GM10266 (cell line): ENCODE data around the gene KCTD1.

Experiments
- DNase-seq: peaks from one replicate; pipeline ENCODE4 v3.0.0; 2012; ENCODE audit errors: extremely low spot score
- TF ChIP-seq, protein P1 (sequence below): IDR thresholded peaks from 2 replicates; pipeline ENCODE4 v1.5.1; 2012; ENCODE audit warnings: mild to moderate bottlenecking, low read depth; ENCODE audit not compliant: control insufficient read depth, insufficient read depth; ENCODE audit errors: missing control alignments

KCTD1 gene

DNA sequence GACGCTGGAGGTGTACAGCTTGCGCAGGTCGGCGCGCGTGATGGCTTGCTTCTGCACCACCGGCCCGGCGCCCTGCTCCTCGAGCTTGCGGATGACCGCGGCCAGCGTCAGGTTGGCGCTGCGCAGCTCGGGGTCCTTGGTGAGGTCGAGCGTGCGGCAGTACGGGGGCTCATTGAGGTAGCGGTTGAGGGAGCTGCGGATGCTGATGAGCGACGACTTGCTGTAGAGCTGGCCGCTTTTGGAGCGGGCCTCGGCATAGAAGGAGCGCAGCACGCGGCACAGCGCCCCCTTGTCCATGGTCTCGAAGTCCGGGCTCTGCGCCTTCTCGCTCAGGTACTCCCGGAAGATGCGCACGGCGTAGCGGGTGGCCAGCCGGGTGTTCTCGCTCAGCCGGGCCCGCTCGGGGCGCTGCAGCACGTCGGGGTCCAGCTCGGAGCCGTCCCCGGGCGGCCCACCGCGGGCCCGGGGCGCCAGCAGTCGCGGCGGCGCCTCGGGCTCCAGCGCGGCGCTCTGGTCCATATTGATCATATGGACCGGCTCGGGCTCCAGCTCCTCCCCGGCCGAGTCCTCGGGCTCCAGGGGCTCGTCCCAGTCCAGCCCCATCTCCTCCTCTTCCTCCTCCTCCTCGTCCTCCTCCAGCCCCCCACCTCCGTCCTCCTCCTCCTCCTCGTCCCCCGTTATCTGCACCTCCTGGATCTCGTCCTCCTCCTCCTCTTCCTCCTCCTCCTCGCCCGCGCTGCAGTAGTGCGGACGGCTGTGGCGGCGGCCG is 523 bp downstream of the KCTD1 start:
- TF ChIP-seq, protein P1, sequence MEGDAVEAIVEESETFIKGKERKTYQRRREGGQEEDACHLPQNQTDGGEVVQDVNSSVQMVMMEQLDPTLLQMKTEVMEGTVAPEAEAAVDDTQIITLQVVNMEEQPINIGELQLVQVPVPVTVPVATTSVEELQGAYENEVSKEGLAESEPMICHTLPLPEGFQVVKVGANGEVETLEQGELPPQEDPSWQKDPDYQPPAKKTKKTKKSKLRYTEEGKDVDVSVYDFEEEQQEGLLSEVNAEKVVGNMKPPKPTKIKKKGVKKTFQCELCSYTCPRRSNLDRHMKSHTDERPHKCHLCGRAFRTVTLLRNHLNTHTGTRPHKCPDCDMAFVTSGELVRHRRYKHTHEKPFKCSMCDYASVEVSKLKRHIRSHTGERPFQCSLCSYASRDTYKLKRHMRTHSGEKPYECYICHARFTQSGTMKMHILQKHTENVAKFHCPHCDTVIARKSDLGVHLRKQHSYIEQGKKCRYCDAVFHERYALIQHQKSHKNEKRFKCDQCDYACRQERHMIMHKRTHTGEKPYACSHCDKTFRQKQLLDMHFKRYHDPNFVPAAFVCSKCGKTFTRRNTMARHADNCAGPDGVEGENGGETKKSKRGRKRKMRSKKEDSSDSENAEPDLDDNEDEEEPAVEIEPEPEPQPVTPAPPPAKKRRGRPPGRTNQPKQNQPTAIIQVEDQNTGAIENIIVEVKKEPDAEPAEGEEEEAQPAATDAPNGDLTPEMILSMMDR = peak; percentile 69
- peak; percentile 92 for DNase-seq

DNA sequence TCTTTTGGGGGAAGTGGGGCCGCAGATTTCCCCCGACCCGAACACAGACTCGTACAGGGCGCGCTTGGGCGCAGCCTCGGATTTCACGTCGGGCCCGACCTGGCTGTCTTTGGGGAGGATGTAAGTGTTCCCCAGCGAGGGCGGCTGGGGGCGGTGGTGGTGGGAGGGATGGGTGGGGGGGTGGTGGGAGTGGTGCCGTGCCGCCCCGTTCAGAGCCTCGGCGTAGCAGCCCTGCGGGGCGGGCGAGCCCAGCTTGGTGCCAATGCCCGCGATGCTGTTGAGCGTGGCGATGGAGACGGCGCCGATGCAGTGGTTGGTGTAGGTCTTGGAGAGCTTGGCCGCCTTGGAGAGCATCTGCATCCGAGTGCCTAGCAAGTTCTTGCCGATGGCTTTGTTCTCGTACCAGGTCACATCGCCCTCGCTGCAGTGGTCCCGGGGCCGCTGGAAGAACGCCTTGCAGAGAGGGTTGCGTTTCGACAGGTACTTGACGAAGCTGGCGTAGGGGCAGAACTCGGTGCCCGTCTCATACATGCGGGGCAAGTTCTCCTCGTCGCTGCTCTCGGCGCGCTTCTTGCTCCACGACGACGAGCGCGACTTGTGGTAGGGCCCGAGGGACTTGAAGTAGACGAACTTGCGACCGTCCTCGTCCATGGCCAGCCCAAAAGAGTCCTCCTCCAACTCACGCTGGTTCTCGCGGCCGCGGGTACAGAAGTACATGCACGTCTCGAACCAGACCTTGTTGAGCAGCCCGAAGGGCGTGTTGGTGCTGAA is 1.3 kb downstream of the KCTD1 start:
- TF ChIP-seq, protein P1 = no peak

DNA sequence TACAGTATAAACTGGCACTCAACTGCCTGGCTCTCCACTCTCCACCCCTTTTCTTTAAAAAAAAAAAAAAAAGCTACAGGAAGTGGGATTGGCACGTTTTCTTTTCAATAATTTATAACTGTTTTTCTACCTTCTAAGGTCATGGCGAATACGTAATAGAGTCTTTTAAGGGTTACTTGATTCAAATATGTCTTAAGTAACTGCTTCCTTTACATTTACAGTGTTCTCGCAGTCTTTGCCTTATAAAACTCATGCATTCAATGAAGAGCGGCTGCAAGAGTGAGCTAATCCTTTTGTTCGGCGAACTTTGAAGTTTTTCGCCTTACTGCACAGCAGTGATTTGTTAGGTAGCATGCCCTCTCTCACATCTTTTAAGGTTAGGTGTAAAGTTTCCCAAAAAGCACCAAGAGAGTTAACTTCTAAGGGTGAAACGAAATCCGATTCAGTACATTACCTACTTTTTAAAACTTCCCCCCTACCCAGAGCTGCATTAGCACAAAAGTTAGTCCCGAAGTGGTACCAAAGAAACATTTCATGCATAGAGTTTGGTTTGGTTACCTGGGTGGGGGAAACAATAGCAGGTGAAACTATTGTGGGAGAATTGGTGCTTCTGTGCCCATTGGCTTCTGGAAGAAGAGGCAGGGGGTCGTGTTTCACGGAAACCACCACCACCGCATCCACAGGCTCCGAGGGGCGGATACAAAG is 2.0 kb downstream of the KCTD1 start:
- TF ChIP-seq, protein P1 = no peak
- DNase-seq = no peak

More for the DNA sequence above, 1.3 kb downstream of the KCTD1 start:
- no peak for DNase-seq

DNA sequence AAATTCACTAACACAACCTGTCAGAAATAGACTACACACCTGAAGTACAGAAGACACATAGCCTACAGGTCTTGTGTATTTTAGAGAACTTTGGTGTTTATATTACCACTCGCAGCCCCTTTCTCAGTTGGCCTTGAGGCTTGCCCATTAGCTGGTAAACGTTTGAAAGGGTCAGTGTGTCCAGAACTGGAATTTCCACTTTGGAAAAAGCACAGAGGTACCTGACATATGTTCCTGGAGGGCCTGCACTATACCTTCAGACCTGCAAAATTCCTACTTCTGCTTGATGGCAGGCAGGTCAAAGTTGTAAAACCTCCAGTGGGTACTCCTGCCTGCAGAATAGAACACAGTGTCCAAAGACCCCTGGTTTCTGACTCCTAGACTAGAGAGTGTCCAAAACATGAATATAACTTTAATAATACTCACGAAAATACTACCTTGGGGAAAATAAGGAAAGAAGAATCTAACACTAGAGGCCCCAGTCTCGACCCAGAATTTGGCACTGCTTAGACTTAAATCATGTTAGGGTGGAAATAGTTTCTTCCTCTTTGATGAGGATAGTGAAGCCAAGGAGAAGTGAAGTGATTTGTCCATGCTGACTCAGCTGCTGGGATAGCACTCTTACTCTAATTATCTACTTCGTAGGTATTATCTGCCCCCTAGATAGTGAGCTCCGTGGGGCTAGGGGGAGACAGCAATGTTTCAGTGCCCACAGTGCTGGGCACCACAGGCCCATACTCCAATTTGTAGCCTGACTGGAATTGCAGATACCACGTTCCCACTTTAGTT is 2.8 kb downstream of the KCTD1 start:
- DNase-seq = no peak
- TF ChIP-seq, protein P1 = no peak

DNA sequence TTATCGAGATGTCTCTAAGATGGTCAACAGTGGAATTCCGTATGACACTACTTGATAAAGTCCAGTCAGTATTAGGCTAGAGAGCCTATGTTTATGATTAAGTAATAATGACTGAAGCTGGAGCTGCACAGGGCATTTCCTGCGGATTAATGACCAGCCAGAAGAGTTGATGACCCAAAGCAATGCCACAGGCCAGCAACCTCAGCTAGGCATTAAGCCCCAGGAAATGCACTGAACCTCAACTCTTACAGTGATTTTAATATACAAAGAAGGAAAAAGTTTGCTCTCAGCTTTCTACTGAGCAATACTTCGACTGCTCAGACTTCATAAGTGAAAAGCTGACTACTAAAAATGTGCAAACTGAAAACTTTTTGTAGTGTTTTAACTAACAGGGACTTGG is 3.9 kb downstream of the KCTD1 start:
- TF ChIP-seq, protein P1 = no peak
- no peak for DNase-seq

DNA sequence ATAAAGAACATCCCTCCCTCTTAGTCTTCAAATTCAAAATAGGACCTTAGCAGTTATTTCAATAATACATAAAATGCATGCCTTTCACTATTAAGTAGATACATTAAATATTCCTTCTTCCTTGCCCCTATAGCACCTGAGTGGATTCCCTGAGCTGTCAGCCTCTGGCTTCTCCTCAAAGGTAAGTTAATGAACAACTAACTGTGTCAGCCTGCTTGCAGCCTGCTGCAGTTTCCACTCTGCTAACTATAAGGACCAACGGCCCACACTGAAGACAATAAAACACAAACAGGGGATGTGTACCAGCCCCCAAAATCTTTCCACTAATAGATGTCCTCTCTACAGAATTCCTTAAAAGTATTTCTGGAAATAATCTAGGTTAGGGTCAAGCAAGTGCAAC is 5.0 kb downstream of the KCTD1 start:
- no peak for DNase-seq
- TF ChIP-seq, protein P1 = no peak
